Nucleus accumbens (tissue), 56 donors: ENCODE data around the gene OXTR.

Source experiments
- DNase-seq, 56 donors: peaks; one replicate each; lab custom pipeline; 2025; lab: John Stamatoyannopoulos, UW

OXTR gene

DNA sequence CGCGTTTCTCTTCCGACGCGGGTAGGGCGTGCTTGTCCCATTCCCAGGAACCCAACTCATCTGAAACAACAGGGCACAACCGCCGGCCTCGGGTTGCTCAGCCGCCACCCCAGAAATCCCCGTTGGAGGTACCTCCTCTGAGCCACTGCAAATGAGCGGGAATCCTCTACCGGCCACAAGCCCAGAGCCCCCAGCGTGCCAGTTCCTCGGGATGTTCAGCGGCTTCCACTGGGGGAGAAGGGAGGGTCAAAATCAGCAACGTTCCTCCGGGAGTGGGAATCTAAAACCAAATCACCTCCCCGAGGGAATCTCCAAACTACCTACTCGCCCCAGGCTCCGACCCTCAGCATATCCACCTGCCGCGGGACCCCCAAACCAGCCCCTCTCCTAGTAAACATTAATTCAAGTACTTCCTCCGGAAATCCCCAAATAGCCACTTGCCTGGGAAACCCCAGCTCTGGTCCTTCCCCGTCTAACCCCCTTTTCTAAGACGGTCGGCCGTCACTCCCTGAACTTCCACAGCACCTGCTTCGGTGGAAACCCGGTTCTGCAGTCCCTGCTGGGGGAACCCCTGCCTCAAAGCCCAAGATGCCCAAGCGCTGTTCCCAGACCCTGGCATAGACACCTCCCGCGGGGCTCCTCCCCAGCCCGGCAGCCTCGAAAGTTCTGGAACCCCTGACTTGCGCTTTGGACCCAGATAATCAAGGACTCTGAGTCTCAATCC is 887 bp downstream of the OXTR start:
- DNase-seq = peak in 2 of 56 donors; percentile 20 to 31

GRCh38 chr3:8767667-8768363 is 1.6 kb downstream of the OXTR start:
- peak in 16 of 56 donors; percentile 10 to 54 (median 32) for DNase-seq

DNA sequence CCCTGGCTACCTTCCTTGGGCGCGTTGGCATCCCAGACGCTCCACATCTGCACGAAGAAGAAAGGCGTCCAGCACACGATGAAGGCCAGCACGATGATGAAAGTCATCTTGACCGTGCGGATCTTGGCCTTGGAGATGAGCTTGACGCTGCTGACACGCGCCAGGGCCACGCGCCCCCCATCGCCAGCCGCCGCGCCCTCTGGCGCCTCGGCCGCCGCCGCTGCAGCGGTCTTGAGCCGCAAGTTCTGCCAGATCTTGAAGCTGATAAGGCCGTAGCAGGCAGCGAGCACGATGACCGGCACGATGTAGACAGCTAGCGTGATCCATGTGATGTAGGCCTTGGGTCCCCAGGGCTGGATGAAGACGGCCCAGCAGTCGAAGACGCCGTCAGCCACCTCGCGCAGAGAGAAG is 2.2 kb downstream of the OXTR start:
- no peak for DNase-seq

GRCh38 chr3:8766148-8766547 is 3.3 kb downstream of the OXTR start:
- no peak for DNase-seq

GRCh38 chr3:8765528-8765927 is 3.9 kb downstream of the OXTR start:
- no peak for DNase-seq

DNA sequence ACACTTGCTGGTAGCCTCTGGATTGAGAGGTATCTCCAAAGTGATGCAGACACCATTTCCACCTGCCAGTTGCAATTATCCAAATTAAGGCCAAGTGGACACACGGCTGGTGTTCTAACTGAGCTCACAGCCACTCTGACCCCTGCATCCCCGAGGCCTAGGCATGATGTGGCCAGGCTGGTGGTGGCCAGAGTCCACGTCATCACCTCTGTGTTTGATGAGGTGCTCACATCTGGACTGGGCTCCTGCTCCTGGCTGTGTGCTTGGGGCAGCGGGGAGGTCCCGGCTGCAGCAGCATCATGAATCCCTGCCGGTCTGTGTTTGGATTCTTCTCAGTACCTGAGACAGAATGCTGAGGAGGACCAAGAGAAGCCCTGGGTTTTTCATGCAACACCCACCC is 4.9 kb downstream of the OXTR start:
- no peak for DNase-seq

DNA sequence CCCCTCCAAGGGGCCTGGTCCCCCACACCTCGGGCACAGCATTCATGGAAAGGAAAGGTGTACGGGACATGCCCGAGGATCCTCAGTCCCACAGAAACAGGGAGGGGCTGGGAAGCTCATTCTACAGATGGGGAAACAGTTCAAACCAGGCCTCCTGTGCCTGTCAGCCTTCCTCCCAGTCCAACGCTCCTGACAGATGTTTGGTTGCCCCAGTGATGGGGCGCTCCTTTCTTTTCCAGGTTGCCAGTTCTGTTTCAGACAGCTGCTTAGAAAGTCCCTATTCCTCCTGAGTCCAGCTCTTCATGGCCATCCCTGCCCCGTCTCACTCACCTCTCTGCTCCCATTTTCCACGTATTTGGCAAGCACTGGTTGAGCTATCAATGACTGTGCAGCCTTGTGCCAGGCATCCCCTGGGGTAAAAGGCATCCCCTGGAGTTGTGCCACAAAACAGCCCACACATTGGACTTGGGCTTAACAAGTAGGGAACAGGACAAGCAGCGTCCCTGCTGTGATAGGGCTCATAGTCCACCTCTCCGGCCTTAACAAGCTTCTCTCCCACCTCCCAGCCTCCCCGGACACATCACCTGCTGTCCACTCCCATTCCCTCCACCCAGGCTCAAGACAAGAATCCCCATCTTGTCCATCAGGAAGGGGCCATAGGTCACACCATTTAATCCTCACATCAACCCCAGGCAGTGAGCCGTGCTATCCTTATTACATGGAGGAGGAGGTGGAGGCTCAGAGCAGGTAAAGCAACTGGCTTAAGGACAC is 6.6 kb downstream of the OXTR start:
- no peak for DNase-seq

DNA sequence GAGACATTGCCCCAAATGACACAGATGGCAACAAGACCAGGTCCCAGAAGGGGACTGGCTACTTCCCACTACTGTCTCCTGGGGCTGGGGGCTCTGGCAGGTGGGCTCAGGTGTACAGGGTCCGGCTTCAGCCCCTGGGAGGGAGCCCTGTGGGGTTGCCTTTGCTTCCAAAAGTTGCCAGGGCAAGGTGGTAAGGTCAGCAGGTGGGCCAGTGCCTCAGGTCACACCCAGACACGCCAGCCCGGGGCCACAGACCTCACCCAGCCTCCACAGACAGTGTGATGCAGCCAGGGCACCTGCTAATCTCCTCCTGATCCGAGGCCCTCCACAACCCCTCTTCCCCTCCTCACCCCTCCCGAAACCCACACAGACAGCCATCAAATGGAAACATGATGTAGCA is 7.5 kb downstream of the OXTR start:
- no peak for DNase-seq

DNA sequence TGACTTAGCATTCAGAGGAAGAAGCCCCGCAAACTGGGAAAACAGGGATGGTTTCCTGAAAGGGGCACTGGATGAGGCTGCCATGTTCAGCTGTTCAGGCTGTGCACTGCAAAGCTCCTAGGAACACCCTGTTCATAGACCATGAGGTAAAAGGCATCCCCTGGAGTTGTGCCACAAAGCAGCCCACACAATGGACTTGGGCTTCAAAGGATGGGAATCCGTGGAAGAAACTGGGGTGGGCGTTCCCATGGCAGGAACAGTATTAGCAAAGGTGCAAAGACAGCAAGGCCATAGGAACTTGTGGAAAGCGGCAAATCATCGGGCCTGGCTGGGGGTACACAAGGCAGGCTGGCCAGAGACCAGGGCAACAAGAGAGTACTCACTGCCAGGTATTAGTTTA is 8.9 kb downstream of the OXTR start:
- no peak for DNase-seq

DNA sequence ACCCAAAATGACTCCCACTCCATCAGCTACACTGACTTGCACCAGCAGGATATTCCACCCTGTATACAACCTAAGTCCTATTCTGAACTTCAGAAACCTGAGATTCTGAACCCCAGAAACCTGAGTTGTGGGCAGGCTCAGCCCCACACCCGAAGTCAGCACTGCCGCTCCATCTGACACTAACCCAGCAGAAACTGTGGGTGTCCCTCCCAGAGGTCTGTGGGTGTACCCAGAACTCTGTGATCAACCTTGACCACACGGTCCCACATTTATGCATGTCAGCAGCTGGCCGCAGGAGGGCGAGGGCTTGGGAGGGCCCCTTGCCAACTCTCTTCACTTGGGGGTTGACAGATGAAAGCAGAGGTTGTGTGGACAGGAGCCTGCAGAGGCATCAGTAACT is 9.3 kb downstream of the OXTR start:
- no peak for DNase-seq

DNA sequence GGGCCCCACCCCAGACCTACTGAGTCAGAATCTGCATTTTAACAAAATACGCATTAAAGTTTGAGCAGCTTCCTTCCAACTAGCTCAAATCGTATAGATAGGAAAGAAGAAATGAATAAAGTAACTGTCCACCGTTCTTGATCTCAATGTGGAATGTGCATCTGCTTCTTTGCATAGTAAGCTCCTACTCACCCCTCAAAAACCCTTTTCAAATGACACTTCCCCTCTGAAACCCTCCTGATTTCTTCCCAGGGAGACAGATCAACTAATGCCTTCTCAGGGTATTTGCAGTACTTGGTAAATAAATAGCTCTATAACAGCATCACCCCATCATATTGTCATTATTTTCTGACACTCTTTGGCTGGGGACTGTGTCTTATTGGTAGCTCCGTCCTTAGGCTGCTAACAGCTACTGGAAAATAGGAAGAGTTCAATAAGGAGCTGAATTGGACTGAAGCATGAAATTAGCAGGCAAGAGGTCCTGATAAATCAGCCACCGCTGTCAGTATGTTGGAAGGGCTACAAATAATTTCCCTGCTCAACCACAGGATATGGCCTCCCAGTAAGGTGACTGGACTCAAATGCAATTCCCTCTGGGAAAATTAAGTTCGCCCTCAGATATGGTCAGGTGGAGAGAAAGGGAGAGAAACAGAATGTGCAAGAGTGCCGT is 10.2 kb downstream of the OXTR start:
- DNase-seq = no peak

DNA sequence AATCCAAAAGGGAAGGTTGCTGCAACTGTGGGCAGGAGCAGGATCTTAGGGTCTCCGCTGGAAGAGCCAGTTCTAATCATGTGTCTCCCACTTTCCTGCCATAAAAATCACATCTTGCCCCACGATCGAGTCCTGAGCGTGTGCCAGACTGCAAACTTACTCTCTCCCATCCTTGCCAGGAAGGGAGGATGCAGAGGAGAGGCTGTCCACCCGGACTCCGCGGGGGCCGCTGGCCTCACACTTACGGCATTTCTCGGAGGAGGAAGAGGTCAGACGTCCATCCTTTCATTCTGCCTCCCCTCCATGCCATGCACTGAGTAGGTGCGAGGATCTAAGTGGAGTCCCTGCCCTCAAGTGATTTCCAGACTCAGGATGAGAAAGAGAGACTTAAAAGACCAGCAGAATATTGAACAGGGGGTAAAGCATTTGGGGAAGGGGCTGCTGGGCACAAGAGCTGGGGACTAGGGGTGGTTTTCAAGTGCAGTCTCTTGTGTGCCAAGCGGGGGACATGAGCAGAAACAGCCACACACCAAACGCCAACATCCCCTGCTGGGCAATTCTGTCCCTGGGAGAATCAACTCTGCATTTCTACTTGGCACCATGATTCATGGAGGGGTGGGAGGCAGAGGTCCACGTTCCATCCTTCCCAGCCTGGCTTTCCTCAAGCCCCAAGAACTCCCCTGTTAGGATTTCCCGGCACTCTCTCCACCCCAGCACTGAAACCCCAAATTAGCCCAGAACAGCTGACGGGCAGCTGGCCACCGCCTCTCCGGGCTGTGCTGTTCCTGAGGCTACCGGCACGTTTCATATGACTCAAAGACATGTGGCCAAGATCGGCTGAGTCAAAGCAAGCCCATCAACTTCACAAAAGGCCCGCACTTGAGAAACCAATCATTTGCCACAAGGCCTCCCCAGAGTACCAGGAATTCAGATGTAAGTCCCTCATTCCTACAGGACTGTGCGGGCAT is 11.6 kb downstream of the OXTR start:
- DNase-seq = no peak

DNA sequence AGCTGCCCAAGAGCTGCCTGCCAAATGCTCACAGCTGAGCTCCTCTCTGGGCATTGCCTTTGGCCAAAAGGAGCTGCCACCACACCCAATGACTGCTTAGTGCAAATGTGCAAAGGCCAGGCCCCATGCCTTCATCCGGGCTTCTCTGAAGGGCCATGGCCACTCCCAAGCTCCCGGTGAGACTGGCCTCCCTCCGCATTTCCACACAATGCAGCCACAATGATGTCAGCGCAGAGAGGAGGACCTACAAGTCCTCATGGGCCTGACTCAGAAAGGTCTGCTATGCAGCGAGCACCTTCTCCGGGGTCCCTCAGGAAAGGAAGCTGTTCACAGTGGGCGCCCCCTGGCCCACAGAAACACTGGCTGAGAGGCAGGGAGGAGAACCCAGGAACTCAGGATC is 12.7 kb downstream of the OXTR start:
- DNase-seq = no peak

DNA sequence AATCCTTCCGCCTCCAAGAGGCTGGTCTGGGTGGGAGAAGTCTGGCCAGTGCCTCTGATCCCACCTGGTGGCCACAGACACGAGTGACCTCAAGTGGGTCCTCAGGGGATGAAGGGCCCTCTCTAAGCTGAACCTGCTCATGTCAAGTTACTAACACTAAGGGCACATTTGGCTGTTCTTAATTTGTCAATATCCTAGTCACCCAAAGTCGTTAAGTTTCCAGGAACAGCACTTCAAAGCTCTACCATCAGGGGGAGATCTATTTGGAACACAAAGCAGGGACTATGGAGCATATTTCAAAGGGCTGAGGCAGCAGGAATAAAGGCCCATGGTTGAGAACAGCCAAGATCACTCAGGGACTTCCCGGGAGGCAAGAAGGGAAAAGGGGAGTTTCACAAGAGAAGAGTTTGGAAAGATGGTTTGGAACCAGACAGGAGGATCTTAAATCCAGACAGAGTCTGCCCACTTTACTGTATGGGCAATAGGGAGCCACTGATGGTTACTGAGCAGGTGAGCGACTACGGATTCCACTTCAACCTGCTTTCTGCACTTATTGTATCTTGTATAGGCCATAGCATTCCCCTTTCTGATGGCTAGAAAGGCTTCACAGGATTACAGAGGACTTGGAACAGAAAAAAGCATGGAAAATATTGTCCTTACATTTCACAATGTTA is 13.7 kb downstream of the OXTR start:
- DNase-seq = no peak

DNA sequence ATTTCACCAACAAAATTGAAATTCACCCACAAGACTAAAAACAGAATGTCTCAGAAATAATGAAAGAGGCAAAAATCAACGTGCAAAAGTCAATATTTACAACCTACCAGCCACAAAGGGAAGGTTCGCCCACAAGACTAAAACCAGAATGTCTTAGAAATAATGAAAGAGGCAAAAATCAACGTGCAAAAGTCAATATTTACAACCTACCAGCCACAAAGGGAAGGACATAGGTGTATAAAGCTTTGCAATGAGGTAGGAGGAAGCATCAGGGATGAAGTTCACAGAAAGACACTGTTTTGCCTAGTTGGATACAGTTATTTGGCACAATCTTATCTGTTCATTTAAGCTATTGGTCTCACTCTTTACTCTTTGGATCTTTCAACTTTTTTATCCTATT is 14.3 kb downstream of the OXTR start:
- no peak for DNase-seq

- no peak for DNase-seq
Measured at GRCh38 chr3:8752832-8753231, 16.6 kb downstream of the OXTR start.

- no peak for DNase-seq
Measured at GRCh38 chr3:8749316-8749715, 20.1 kb downstream of the OXTR start.

DNA sequence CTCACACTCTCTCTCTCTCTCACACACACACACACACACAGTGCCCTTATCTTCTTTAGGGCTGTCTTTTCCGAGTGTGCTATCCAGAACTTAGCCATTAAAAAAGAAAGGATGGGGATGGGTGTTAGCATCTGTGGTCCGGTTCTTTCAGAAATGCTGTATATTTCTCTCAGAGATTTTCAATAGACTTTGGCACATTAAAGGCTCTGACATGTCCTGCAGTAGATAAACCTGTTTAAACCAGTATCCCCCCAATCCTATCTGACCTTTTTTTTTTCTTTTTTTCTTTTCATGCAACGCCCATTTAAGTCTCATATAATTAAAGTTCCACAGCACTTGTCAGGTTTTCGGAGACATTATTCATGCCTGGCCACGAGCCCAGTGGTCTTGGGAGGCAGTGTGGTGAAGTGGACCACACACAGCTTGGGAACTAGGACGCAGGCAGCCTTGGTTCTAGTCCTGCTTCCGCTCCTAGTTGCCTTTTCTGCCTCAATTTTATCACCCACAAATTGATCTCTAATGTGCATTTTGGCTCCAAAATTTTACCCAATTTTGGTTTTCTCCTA is 22.6 kb downstream of the OXTR start:
- peak in 3 of 56 donors; percentile 16 to 24 (median 18) for DNase-seq
